ENCODE results near the gene KRT28. TPM values are rescaled to one million over a fixed set of nuclear protein-coding genes. Genes with fewer than 3 reads are reported as not detected.

KRT28 gene, protein sequence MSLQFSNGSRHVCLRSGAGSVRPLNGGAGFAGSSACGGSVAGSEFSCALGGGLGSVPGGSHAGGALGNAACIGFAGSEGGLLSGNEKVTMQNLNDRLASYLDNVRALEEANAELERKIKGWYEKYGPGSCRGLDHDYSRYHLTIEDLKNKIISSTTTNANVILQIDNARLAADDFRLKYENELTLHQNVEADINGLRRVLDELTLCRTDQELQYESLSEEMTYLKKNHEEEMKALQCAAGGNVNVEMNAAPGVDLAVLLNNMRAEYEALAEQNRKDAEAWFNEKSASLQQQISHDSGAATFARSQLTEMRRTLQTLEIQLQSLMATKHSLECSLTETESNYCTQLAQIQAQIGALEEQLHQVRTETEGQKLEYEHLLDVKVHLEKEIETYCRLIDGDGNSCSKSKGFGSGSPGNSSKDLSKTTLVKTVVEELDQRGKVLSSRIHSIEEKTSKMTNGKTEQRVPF
- not detected for polyA plus RNA-seq (ENCODE audit: insufficient read length)

DNA sequence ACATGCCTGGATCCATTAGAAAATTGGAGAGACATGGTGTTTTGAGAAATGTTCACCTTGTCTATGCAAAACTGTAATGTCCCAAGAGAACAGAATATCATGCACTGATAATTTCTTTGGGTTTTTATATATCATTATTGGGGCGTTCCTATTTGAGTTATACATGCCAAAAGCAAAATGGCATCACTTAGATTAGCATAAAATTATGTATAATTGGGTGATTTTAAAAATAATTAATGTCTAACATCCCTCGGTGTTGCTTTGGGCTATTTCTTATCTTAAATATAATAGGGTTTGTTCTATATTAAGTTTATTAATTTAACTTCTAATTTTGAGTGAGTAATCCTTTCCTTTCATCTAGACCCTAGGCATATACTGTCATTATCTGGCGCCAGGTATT is at the start of gene KRT28:
KRT28 (minus strand) TSS at position 101 of the 400 bp plus-strand sequence; CDS start at position 35, 66 bp downstream.
- no peak for DNase-seq (ENCODE audit: low read depth)

- no peak for DNase-seq (ENCODE audit: low read depth)
Observed at GRCh38 chr17:40848583-40849235, 49.0 kb upstream of the KRT28 start.

DNA sequence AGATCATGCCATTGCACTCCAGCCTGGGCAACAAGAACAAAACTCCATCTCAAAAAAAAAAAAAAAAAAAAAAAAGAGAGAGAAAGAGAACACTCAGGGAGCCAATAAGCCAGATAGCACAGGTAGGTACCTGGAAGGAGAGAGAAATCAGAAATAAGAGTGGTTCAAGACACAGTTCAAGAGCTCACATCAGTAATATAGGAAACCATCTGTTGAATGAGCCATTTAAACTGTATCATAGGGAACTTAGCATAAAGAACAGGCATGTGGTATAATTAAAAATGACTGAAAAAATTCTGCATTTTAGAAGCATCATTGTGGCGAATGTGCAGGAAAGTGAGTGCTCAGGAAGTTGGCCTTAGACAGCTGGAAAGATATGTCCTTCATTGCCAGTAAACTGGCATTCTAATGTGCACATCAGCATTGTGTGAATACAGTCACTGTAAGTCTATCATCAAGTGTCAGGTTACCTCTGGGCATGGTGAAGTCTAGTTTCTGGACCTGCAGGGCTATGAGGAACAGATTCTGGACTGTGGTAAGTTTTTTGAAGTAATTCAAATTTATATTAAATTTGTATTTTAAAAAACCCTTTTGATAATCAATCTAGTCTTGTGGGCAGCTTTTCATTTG is 46.9 kb upstream of the KRT28 start:
- DNase-seq (ENCODE audit: low read depth): no peak

GRCh38 chr17:40844671-40845107 is 44.9 kb upstream of the KRT28 start:
- no peak for DNase-seq (ENCODE audit: low read depth)

DNA sequence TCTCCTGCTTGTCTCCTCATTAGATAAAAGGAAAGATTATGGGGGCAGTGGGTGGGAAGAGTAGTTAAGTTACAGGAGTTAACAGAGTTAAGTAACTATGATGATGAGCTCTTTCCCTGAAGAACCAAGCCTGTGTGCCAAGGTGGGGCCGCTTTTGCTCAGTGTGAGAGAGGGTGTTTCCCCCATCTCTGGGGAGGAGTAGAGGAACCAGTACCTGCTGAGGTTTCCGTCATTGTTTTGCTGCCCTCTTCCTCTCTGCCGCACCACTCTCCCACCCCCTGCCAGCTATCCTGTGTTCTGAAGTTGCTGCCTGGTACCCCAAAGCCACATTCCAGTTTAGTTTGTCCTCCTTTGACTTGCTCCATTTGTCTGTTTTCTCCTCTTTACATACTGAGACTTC is 43.5 kb upstream of the KRT28 start:
- DNase-seq (ENCODE audit: low read depth): no peak

DNA sequence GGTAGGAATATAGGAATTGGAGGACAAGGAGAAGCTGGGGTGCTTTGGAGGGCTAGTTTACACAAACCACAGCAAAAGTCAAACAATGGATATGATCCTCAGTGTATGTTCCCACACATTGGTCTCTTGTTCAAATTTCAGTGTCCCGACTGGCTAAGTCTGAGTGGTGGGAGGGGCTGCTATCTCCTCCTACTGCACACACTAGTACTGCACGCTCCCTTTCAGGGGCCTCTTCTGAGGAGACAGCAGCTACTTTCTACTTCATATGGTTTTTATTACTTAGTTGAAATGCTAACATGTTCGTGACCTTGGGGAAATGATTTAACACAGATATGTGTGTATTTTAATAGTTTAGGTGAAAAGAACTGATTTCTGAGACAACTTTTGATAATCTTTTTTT is 41.5 kb upstream of the KRT28 start:
- no peak for DNase-seq (ENCODE audit: low read depth)

- DNase-seq (ENCODE audit: low read depth): no peak
Observed at GRCh38 chr17:40839194-40839593, 39.4 kb upstream of the KRT28 start.

DNA sequence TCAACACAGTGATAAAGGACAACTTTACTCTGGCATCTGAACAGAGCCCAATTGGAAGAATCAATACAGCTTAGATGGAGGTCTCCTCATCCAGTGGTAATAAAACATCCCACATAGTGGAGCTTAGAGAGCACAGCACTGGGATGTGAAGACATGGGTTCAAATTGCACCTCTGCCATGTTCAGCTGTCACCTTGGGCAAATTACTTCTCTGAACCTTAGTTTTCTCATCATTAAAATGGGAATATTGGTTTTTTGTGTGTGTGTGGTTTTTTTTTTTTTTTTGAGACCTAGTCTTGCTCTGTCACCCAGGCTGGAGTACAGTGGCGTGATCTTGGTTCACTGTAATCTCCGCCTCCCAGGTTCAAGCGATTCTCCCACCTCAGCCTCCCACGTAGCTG is 36.3 kb upstream of the KRT28 start:
- no peak for DNase-seq (ENCODE audit: low read depth)

DNA sequence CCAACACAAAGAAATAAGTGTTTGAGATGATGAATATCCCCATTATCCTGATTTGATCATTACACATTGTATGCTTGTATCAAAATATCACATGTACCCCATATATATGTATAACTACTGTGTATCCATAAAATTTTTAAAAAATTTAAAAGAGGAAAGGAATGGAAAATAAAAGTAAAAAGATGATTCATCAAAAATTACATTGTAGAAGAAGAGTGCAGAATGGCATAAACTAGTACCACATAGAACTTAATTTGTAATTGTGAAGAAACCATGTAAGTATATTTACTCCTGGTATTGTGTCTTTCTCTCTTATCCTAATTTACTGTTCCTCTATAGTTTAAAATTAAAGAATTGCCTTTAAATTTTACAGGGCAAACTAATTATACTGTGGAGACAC is 34.1 kb upstream of the KRT28 start:
- DNase-seq (ENCODE audit: low read depth): no peak

DNA sequence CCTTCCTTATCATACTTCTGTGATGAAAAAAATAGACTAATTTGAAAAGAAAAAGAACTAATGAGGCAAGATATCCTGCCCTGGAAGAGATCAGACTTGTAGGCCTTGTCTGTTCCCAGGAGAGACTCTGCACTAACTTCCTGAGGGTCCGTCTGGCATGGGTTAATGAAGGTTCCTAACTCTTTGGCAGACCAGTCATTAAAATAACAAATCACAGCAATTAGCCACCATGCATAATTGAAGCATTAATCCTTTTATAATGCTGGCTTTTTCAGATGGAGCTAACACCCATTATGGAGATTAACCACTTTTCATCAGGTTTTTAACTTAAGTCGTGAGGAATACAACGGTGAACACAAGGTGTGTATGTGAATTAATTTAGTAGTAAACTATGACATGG is 33.1 kb upstream of the KRT28 start:
- DNase-seq (ENCODE audit: low read depth): no peak

DNA sequence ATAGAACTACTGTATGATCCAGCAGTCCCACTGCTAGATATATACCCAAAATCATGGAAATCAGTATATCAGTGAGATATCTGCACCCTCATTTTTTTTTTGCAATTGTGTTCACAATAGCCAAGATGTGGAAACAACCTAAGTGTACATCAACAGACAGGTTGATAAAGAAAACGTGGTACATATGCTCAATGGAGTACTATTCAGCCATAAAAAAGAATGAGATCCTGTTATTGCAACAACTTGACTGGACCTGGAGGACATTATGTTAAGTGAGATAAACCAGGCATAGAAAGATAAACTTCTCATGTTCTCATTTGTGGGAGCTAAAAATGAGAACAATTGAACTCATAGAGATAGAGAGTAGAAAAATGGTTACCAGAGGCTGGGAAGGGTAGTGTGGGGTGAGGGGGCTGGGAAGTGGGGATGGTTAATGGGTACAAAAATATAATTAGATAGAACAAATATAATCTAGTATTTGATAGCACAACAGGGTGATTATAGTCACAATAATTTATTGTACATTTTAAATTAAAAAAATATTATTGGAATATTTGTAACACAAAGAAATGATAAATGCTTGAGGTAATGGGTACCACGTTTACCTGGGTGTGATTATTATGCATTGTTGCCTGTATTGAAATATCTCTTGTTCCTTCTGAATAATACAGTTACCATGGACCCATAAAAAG is 30.5 kb upstream of the KRT28 start:
- DNase-seq (ENCODE audit: low read depth): no peak

DNA sequence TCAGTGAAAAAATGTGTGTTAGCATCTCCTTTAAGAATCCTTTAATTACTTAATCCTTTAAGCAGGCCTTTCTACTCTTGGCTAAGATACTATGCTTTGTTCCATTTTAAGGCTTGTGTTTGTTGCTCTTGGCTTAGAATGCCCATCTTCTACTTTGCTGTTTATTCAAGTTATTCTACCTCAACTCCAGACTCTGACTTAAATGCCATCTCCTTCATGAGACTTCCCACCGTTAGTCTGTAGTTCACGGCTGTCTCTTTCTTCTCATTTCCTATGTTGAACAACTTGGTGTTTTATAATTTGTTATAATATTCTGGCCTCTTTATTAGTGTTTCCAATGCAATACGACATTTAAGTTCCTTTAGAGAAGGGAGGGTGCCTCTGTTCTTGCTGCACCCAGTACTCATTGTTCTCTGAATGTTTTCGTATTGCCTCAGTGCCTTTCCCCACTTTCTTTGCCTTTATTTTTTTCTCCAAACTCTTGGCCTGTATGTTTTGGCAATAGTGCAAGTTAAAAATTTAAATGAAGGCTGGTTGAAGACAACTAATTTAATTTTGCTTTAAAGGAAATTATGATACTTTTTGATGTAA is 28.8 kb upstream of the KRT28 start:
- no peak for DNase-seq (ENCODE audit: low read depth)

DNA sequence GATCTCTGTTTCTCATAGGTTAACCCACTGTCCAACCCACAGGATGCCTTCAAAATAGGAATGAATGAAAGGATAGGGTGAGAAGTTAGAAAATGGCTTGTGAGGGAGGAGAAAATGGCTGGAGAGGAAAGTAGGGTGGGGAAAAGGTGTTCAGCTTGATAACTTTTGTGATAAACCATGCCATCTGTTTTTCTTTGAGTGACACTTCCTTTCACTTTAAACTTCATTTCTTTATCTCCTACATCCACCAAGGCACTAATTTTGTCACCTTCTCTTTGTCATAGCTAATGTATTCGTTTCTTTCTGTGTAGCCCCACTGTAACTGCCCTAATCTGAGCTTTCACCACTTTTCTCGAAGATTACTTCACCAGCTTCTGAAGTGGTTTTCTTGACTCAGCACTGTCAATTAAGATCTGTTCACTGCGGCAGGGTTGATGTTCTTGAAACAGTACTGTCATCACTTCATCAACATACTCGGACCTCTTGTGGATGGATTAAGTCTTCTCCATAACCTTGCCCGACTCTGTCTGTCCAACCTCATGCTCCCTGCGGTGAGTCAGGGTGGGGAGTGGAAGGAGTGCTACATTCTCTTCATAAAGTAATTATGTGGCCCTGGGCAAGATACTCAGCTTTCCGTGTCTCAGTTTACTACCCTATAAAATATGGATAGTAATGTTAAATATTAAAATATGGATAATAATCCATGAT is 28.1 kb upstream of the KRT28 start:
- DNase-seq (ENCODE audit: low read depth): no peak

DNA sequence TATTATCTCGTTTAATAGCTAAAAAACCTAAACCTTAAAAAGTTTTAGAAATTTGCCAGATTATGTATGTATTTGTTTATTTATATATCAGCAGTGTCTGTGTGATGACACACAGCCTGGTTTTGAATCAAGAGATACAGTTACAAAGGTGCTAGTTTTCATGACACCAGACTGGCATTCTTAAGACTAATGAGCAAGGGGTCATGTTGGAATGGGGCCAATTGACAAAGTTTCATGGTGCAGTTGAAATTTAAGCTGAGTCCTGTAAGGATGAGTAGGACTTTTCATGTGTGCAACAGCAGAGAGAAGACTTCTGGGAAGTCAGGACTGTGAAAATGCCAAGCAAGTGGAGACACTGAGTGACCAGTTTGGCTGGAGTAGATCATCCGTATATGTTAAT is 25.8 kb upstream of the KRT28 start:
- DNase-seq (ENCODE audit: low read depth): no peak

DNA sequence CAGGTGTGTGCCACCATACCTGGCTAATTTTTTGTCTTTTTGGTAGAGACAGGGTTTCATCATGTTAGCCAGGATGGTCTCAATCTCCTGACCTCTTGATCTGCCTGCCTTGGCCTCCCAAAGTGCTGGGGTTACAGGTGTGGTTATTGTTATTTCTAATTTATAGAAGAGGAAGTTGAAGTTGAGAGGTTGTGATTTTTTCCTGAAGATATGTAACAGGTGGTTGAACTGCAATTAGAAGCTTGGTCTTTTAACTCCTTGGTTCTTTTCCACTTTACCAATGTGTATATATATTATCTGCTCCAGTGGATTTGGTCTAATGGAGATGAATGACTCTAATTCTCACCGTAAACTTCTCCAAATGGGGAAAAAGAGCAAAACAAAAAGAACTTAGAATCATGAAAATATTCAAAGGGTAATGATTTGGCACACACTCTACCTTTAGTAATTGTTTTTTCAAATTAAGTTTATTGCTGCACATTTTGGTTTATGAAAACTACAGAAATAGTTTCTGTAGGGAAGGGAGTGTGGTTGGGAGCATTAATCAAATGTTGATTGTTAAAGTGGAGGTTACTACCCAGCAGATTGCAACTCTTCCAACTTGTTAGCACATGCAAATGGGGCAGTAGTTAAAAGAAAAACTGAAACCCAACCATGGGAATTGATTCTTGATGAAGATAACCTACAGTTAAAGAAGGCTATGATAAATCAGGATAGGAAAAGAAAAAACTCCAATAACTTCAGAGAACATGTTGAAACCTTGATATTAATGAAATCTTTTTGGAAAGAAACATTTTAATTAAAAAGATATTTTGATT is 24.5 kb upstream of the KRT28 start:
- DNase-seq (ENCODE audit: low read depth): no peak

DNA sequence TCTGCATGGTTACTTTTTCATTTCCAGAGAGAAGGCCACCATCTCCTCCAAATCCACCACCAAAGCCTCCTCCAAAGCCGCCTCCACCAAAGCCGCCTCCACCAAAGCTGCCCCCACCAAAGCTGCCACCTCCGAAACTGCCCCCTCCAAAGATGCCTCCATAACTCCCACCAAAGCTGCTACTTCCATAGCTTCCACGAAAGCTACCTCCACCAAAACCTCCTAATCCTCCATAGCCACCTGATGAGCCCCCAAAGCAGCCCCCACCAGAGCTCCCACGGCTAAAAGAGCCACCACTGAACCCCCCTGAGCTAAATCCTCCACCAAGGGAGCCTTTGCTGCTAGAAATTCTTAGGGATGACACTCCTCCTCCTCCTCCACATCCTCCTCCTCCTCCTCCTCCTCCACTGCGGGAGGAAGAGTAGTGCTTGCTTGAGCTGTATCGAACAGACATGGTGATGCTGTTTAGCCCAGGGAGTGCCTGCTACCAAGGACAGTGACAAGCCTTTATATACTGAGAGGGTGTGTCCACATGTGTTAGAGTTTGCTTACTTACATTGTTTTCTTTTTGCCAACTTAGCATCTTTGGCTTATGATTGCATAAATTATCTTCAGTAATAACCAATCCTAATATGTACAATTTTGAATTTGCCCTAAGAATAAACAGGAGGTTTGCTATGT is 22.5 kb upstream of the KRT28 start, which contains the start of gene KRT10:
KRT10 (minus strand) TSS at position 483 of the 681 bp plus-strand sequence; CDS start at position 454, 29 bp downstream.
- DNase-seq (ENCODE audit: low read depth): no peak

DNA sequence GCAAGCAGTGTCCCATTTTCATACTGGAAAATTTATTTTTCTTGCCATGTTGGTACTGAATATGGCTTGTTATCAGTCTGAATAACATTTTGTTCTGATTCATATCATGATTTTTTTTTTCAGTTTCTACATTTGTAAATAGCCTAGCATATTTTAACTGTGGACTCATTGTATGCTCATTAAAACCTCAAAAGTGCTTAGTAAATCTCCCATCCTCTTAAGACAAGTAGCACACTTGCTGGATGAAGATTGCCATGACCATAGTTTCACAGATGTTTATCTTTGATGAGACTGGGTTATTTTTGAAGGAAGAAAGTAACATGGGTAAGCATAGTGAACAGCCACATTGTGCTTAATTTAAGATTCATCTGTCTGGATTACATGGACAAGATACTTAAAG is 21.8 kb upstream of the KRT28 start:
- no peak for DNase-seq (ENCODE audit: low read depth)

- no peak for DNase-seq (ENCODE audit: low read depth)
Observed at GRCh38 chr17:40820228-40820838, 20.6 kb upstream of the KRT28 start.

All from forelimb muscle (tissue), 1 donor.